Kidney tubule cell (primary cell): ENCODE data around the gene POGK.
"Not testable (repeated sequence)": the region's sequence is repeated elsewhere in the genome, so short reads cannot be mapped to it uniquely, and the experiment has no call there.

ENCODE experiments used
- DNase-seq: peaks from one replicate; pipeline ENCODE4 v3.0.0-alpha.2; 2018; ENCODE audit warnings: low spot score

Gene POGK

DNA sequence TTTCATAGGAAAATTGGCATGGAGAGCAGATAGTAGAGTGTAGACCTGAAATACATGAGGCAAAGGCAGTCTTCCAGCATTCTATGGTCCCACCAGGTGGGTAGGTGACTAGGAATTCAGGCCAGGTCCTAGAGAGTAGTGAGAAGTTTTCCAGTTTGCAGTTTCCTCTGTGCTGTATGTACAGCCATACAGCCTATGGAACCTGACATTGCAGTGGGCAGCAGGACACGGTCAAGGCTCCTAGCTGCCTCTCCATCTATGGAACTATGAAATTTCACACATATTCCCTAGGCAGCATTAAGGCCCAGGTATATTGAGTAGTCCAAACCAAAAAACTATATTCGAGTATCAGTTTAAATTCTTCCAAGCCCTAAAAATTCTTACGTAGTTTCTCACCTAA lies 16.3 kb downstream of the POGK start:
- no peak for DNase-seq

DNA sequence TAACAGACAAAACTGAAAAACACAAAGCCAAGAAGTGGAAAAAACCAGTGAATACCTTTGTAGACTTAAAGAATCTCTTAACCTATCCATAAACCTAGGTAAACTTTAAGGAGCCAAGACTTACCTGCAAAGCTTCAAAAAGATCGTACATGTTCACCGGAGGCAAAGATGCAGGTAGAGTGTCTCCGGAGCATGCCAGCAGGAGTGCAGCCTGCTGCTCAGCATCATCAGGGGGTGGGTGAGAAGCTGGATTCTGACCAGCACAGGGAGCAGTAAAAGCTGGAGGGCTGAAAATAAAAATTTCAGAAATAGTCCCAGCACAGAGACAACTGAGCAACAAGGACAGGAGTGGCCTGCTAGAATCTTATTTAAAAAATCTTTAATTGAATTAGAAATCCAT lies 18.7 kb downstream of the POGK start:
- DNase-seq: no peak

GRCh38 chr1:166858726-166859419 lies 19.6 kb downstream of the POGK start:
- no peak for DNase-seq

DNA sequence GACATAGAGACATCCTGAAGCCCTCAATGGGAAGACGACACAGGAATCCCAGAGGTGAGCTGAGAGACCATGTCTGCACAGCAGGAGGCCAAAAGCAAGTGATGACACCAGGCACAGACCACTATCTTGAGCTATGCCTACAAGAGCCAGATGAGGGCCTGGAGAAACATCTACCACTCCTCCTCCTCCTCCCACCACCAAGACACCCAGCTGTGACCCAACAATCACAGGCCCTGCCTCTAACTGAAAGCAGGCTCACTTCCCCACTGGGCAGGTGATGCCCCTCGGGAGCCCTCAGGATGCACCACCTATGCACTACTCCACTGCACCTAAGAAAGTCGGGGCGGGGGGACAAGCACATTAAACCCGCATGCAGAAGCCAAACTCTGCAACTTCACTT lies 20.3 kb downstream of the POGK start:
- no peak for DNase-seq

GRCh38 chr1:166865926-166866325 lies 26.7 kb downstream of the POGK start:
- DNase-seq: no peak

- DNase-seq: no peak
Observed at GRCh38 chr1:166868639-166869038, 29.4 kb downstream of the POGK start.

GRCh38 chr1:166869318-166870099 lies 30.2 kb downstream of the POGK start:
- no peak for DNase-seq

GRCh38 chr1:166870584-166870983 lies 31.3 kb downstream of the POGK start:
- no peak for DNase-seq

GRCh38 chr1:166874464-166874863 lies 35.2 kb downstream of the POGK start:
- DNase-seq: no peak

DNA sequence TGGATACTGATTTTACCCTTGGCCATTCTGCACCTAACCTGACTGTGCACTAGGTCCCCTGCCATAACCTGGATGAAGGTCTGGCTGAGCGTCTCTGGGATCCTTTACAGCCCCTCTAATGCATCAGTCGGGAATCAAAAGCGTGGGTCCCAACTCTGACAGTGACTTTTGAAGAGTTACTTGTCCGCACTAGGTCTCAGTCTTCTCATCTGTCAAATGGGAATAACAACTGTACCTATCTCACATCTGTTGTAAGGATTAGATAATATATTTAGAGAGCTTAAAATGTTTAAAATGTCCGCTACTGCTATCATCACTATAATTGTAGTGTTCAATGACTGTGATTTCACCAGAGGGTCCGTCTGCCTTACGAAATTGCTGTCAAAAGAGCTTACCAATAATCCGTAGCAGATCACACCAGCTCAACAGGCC lies 36.0 kb downstream of the POGK start:
- no peak for DNase-seq

DNA sequence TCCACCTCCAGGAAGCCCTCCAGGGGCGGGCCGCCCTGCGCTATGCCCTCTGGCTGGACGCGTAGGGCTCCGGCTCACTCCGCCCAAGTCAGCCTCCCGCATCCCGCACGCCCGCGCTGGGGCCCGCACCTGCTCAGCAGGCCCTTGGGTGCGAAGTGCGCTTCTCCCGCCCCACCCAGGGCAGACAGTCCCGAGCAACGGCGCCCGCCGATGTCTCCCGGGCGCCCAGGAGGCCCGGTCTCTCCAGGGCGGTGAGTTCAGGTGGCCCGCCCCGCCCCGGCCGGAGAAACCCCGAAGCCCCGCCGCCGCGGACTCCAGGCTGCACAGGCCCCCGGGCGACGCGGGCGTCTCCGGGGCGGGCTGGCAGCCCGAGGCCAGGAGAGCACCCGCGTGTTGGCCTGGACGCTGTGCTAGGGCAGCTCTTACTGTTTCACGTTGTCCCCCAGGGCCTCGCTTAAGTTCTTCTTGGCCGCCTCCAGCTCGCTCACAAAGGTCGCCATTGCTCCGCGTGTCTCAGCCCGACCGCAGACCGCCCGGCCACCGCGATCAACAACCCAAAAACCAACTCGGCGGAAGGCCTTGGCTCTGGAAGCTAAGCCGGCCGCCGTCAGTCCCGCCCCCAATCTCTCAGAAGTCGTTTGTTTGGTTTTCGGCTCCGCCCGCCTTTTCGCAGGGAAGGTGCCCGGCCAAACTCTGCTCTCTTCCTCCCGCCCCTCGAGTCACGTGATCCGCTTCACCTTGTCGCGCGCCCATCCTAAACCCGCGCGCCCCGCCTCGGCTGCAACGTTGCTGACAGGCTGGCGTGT lies 36.7 kb downstream of the POGK start, which contains the start of gene TADA1:
Gene TADA1 (minus strand): TSS at position 531 of the 806 bp plus-strand sequence. CDS start 31 bp downstream, at position 500.
- peak; percentile 99 for DNase-seq

DNA sequence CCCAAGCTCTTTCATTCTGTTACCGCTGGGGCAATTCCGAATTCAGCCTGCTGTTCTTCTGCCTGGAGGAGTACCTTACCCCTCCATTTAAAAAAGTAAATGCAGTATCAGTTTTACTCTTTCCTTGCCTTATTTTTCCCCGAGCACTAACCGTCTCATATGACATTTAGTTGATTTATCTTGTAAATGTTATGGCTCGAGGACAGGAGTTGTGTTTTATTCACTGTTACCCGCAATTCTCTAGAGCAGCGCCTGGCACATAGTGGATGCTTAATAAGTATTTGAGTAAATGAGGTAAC lies 37.2 kb downstream of the POGK start:
- DNase-seq: no peak

DNA sequence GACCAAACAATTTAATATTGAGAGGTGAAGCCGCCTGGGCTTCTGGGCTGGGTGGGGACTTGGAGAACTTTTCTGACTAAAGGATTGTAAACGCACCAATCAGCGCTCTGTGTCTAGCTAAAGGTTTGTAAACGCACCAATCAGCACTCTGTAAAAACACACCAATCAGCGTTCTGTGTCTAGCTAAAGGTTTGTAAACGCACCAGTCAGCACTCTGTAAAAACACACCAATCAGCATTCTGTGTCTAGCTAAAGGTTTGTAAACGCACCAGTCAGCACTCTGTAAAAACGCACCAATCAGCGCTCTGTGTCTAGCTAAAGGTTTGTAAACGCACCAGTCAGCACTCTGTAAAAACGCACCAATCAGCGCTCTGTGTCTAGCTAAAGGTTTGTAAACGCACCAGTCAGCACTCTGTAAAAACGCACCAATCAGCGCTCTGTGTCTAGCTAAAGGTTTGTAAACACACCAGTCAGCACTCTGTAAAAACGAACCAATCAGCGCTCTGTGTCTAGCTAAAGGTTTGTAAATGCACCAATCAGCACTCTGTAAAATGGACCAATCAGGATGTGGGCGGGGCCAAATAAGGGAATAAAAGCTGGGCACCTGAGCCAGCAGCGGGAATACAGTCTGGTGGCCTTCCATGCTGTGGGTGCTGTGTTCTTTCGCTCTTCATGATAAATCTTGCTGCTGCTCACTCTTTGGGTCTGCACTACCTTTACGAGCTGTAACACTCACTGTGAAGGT lies 39.1 kb downstream of the POGK start:
- not testable (repeated sequence) for DNase-seq

- no peak for DNase-seq
Observed at GRCh38 chr1:166882893-166883292, 43.6 kb downstream of the POGK start.

DNA sequence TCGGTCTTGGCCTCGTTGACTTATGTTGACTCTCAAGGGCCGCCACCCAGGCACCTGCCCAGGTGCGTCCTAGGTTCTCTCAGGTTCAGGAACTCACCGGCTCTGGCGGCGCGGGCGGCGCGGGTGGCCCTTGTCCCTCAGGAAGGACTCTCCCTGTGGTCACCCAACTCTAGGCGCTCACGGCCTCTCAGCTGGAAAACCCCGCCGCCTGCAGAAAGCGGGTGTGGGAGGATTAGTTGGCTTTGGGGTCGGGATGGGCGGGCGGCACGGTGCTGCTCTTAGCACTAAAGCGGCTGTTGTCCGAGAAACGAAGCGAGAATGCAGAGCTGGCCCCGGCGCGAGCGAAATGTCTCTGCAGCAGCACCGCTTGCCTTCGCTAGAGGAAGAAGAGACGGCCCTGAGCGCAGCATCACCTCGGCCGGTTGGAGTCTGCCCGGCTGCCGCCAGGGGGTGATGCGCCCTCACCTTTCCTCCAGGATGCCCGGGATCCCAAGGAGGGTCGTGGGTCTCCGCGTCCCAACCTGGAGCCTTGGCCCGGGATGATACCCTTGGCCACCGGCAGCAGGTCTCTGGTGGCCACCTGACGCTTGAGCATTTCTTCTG lies 44.9 kb downstream of the POGK start:
- DNase-seq: peak; percentile 54

- no peak for DNase-seq
Observed at GRCh38 chr1:166884971-166885370, 45.7 kb downstream of the POGK start.

GRCh38 chr1:166888373-166889111 lies 49.3 kb downstream of the POGK start:
- DNase-seq: no peak

GRCh38 chr1:166889776-166890175 lies 50.5 kb downstream of the POGK start:
- no peak for DNase-seq

DNA sequence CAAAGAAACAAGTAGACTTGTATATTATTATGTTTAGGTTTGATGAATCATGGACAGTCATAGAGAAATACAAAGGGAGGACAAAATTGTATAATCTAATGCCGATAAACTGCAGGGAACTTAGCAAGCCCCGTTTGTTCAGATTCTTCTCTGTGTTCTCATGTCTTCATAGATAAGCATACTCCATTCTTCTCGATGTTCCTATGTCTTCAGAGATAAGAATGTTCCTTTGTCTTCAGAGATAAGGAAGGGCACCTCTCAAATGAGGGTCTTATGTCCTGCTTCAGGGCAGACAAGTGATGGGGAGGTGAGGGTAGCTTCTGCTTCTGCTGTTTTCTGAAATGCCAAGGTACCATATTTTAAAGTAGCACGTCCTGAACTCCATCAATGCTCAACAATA lies 56.5 kb downstream of the POGK start:
- no peak for DNase-seq

DNA sequence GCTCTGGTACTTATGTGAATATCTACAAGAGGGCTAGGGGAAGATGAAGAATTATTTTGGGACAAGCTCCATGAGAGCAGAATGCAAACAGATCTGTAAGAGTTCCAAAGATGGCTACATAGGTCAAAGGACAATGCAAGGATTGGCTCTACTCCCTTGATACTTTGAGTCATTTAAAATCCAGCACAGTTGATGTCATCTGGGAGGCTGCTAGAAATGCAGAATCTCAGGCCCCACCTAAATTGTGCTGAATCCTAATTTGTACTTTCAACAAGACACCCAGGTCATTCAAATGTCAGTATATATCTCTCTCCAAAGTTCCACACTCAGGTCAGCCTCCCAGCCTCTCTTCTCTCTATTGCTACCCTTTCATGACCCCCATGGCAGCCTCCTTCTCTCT lies 60.5 kb downstream of the POGK start:
- no peak for DNase-seq

- no peak for DNase-seq
Observed at GRCh38 chr1:166900987-166901386, 61.7 kb downstream of the POGK start.
